HG03025 (cell line): ENCODE measurements around the gene DCT.

Experiments
- ATAC-seq: cut with Tn5 transposase; IDR thresholded peaks from one replicate; pipeline ENCODE4 v1.9.1; 2021; ENCODE audit warnings: mild to moderate bottlenecking, moderate library complexity; ENCODE audit not compliant: unreplicated experiment, low FRiP score

The DCT gene

DNA sequence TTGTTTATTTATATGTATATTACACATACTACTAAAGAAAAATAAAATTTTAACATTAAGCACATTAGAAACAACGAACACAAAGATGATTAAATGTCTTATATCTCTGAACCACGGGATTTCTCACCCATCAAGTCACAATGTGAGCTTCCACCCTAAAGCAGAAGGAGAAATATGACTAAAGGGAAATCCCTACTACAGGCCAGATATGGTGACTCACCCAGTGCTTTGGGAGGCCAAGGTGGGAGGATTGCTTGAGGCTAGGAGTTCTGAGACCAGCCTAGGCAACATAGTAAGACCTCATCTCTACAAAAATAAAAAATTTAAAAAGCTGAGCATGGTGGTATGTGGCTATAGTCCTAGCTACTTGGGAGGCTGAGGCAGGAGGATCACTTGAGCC, 24.6 kb downstream of the DCT start:
- no peak for ATAC-seq

- ATAC-seq, result no peak
Measured at GRCh38 chr13:94454334-94454733, 25.1 kb downstream of the DCT start.

DNA sequence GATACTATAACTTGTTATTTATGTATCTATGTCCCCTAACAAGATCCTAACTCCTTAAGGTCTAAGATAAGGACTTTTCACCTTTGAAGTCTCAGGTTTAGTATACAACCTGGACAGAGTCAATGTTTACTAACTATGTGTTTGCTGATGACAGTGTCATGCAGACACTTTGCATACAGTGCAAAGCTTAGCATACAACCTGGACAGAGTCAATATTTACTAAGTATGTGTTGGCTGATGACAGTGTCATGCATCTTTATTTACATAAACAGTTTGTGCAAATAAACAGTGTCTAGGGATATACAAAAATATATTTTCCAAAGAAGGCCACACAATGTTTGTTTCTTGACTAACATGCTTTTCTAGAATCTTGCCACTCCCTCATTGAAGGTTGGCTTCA, 34.7 kb downstream of the DCT start:
- ATAC-seq, result no peak

DNA sequence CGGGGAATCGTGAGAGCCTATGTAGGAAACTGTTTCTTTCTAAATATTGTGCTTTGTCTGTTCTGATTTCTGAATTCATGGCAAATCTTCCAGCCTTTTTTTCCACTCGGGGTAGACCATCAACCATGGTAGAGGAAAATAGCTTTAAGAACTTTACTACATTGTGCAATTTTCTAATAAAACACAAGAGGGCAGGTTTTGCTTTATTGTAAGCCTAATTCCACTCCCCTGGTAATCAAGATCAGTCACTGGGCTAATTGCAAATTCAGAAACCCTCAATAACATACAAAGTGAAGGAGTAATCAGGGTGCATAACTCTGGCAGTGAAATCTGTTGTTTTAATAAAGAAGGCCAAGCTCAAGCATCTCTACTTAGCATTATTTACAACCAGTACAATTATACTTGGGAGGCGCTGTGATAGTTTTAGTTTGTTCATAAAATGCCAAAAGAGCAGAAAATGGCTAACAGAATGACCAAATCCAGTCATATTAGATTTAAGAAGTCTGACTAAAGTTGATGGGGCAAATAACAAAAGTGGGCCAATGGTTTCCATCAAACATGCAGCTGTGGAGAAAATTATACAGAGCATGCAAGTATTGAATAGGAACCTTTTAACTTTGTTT, 43.8 kb downstream of the DCT start:
- no peak for ATAC-seq

DNA sequence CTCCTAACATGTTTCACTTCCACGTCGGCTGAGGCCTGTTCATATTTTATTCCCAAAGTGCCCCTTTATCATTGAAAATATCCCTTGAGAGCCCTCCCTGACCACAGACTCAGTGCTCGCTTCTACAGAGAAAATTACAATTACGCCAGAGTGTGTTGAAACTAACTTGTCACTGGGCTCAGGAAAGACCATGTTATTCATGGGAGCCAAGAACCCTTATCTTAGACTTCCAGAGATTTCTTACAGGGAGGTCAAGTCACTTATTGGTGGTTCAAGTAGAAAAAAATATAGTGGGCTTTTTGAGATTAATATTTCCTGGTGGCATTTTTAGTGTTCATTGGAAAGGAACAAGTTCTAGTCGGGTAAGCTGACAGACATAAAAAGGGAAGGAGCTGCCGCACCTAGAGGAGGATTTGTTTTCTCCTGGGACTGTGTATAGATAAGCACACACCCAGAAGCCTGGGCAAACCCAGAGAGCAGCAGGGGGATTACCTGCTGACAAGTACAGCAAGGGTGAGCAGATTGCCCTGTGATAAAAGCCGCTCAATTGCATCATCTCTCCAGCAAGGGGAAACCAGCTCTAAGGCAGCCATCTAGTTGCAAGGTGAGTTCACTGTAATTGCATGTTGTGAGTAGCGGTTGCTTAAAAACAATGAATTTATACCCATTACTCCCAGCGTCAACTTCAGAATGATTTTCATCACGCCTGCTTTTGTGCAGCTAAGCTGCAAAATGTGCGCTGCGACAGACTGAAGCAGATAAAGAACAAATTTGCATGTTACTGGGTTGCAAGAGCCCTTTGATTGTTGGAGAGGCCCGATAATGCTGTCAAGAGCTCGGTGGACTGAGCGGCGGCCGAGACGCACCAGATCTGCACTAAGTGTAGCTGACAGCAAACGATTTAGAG, 46.2 kb downstream of the DCT start:
- no peak for ATAC-seq

GRCh38 chr13:94431987-94432386, 47.5 kb downstream of the DCT start:
- ATAC-seq, result no peak

GRCh38 chr13:94431574-94431973, 47.9 kb downstream of the DCT start:
- no peak for ATAC-seq

DNA sequence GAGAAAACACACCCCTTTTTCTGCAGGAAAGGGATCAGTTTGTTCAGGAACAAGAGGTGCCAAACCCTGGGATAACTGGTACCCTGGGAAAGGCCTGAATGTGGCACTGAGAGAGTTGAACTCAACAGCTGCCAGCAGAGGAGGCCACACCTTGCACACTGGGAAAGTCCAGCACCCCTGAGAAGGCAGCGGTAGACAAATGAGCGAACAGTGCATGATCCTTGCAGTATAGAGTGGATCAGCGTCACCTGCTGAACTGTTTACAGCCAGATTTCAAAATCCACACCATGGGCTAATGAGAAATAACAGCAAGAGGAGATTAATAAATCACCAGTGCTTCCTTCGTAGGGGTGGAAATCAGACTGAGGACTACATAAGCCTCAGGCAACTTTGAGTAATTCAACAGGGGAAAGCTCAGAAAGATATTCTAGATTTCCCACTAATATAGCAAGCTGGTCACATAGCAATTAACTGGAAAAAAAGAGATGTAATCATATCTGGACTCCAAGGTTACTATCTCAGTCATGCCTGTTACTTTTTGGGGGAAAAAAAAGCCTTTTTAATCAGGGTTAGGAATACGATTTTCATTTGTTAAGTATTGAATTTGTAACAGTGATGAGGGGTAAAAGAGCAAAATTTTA, 52.0 kb downstream of the DCT start:
- no peak for ATAC-seq

DNA sequence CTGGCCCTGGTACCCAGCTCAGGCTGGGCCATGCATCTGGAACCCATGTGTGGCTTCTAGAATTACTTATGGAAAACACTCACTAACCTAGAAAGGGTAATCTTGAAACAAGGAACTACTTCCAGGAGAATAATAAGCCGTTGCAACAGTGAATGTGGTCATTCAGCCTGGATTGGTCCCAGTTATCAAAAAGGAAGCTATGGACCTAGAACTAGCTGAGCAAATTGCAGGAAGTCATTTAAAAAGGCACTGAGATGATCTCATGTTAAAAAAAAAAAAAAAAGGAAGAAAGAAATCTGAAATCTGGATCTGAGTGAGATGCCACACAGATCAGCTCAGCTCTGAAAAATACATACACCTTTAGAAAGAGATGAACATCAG, 59.6 kb downstream of the DCT start:
- ATAC-seq, result no peak

- ATAC-seq, result peak; percentile 50
Measured at GRCh38 chr13:94419304-94419924, 60.1 kb downstream of the DCT start.

GRCh38 chr13:94417294-94417693, 62.2 kb downstream of the DCT start:
- ATAC-seq, result no peak

DNA sequence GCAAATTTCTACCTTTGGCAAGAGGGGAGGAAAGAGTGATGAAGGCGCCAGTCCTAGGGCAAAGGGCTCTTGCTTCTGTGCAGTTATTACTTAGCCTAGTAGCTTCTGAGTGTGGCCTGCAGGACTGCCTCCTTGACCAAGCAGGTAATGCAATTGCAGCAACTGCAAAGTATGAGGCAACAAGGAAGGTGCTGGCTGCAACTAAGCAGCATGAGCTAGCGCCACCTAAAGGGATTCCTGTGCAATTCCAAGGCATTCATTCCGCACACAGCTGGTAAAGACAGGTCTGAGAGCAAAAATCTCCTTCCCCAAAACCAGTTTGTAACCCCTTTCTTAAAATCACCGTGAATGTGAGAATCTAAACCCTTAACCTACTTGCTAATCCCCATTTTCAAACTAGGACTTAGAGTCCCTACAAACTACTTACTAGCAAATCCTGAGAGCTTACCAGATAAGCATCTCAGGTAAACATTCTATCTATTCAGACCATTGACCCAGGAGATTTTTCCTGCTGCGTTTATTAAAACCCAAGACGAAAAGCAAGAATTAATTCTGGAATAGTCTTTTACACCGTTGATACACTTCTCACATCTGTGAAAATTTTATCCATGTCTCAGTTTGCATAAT, 62.9 kb downstream of the DCT start:
- ATAC-seq, result no peak

DNA sequence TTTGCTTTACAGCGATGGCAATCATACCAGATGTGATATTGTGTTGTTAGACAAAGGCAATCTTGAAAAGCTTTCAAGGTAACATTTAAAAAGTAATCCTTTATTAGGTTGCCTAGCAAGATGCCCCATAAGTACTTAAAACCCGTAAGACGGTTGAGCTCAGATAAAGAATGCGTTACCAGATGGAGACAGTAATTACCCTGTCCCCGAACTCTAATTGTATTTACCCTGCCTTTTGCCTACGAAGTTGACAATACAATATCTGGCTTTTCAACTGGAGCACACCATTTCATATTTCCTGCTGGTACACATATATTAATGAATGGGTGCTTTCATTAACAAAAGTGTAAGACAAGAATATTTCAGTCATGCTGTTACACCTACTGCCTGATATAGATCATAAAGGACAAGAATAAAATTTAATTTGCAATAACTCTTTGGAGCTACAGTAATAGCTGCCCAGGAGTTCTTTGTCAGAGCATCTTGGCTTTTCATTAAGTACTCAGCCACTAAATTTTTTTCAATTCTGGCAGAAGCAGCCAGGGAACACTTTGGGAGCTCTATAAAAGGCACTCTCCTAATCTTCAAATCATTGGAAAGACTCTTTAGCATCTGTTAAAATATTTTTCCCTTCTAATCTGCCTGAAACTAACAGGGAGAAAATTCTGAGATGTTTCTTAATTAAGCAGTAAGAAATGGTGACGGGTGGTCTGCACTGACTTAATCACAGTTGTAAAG, 63.8 kb downstream of the DCT start:
- ATAC-seq, result no peak

DNA sequence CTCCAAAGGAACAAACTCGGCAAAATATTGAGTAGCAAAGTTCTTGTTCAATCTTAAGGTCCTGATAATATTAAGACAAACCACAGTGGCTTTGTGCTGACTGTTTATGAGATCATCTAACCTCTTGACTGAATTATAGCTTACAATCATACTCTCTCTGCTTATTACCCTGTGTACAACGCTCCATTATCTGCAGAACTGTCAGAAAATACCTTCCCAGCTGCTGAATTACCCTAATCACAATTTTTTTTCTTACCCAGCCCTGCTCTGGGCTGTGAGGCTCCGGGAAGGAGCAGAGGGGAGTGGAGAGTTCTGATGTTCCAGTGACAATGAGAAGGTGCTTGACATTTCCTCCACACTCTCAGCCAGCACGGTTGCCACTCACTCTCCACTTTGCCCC, 64.8 kb downstream of the DCT start:
- ATAC-seq, result no peak

- no peak for ATAC-seq
Measured at GRCh38 chr13:94414141-94414540, 65.3 kb downstream of the DCT start.

GRCh38 chr13:94413598-94413944, 65.9 kb downstream of the DCT start:
- no peak for ATAC-seq

DNA sequence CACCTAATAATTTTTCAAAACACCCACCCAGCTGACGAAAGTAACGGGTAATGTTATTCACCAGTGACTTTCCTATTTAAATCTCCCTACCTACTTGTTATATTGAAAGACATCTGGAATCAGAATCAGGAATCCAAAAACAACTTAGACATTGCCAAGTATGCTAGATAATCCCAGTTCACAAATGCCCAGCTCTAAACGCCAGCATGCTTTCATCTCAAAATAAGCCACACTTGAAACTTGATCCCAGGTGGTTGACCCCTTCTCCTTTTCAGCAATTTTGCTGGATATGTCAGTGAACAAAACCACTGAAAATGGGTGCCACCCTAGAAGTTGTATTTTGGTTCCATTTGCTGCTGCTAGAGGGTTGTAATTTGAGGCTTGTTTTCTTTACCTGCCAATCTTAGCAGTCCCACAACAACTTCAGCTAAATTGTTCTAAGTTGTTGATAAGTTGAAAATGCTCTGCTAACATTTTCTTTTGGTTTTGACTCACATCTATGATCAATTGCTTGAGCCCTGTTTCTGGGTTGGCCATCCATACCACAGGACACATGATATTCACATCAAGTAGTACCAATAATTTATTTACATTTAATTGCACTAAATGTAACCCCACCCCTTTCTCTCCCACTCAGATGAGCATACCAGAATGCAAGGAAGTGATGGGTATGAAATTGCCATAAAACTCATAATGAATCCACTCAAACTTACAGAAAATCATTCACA, 66.4 kb downstream of the DCT start:
- ATAC-seq, result no peak

- no peak for ATAC-seq
Measured at GRCh38 chr13:94411747-94412146, 67.7 kb downstream of the DCT start.

DNA sequence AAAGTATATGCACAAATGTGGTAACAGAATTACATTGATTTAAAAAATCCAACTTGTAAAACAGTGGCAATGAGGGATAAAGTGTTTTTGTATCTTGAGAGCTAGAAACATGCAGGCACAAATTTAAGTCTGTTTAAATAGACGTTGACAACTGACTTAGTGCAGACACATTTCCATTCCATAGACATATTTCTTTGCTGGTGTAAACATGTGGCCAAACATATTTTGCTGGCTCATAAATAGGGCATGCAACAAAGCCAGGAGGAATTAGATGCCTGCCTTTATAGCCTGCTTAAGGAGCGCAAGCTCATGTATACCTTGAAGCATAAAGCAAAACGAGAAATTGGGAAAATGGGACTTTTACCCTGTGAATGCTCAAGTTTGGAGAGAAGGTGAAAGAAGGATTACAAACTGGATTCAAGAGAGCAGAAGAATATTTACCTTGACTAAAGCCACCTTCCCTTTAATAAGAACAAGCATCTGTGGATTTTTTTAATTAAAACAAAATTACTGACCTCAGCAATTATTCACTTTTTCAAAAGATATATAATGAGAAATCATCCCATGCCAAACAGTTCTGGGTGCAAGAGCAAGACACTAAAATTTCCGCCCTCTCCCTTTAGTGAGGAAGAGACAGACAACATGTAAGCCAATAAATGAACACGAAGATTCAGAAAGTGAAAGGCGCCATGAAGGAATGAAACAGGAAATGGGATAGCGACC, 71.0 kb downstream of the DCT start:
- no peak for ATAC-seq
